Skin epidermis (tissue), 12 donors: ENCODE data around the gene SRRM3.
"Not testable (repeated sequence)": the region's sequence is repeated elsewhere in the genome, so short reads cannot be mapped to it uniquely, and the experiment has no call there.

Source experiments
- H3K27ac ChIP-seq, 21 experiments: fragments of 200-600 bp; sonication (generic) in 11 of 21; one replicate each; pipeline ENCODE4 v1.5.0; 2020; ENCODE audit warnings: mild to moderate bottlenecking in 3 of 21, inconsistent platforms in 2 of 21, moderate library complexity in 2 of 21
- H3K4me3 ChIP-seq, 7 experiments: fragments of 200-600 bp; sonication (generic) in 2 of 7; one replicate each; pipeline ENCODE4 v1.5.0; 2020; ENCODE audit warnings: inconsistent platforms in 2 of 7, mild to moderate bottlenecking in 2 of 7, moderate library complexity in 1 of 7

SRRM3 gene

DNA sequence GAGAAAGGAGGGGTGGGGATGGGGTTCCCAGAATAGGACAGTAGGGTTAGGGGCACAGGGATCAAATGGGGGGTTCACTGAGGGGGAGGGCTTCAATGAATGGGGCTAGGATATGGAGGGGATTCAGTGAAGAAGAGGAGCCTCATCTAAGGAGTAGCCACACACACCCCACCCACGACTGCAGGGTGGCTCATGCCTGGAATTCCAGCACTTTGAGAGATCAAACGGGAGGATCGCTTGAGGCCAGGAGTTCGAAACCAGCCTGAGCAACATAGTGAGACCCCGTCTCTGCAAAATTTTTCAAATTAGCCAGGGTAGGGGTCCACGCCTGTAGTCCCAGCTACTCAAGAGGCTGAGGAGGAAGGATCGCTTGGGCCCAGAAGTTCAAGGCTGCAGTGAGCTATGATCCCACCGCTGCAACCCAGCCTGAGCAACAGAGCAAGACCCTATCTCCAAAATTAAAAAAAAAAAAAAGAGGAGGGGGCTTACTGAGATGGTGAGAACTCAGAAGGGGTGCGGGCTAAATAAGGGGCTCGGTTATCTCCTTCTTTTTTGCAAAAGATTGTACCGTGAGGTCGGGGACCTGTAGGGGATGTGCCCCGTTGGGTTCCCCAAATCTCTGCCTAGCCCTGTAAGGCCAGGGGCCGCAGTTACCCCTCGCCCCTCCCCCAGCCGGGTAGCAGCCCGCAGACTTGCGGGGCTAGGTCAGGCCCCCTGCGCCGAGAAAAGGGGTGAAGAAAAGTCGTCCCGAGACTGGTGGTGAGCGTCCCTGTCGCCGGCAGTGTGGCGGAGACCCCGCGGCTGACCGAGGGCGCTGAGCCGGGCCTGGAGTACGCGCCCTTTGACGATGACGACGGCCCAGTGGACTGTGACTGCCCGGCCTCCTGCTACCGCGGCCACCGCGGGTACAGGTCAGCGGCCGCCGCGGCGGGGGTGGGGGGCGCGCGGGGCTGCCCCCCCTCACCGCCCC lies 57.7 kb downstream of the SRRM3 start:
- Histone ChIP-seq H3K27ac (no peak overlapping the region), H3K4me3 (peak overlapping the region in 3 of 7 experiments; percentile 3 to 4 (median 4))

DNA sequence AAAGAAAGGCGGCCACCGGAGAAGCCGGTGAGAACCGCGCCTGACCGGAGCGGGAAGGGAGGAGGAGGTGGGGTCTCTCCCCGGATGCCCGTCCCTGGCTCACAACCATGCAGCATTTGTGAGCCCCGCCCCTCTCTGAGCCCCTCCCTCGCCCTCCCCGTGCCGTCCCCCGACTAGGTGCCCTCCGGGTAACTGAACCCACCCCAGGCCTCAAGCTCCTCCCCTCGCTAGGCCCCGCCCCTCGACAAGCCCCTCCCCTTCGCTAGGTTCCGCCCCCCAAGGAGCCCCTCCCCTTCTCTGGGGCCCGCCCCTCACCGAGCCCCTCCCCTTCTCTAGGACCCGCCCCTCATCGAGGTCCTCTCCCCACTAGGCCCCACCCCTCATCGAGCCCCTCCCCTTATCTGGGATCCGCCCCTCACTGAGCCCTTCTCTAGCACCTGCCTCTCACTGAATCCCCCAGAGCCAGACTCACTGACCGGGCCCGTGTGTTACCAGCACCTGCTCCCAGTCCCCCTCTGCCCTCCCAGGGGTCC lies 58.5 kb downstream of the SRRM3 start:
- no peak overlapping the region for H3K27ac ChIP-seq
- peak overlapping the region in 3 of 7 experiments; percentile 3 to 4 (median 4) for H3K4me3 ChIP-seq

DNA sequence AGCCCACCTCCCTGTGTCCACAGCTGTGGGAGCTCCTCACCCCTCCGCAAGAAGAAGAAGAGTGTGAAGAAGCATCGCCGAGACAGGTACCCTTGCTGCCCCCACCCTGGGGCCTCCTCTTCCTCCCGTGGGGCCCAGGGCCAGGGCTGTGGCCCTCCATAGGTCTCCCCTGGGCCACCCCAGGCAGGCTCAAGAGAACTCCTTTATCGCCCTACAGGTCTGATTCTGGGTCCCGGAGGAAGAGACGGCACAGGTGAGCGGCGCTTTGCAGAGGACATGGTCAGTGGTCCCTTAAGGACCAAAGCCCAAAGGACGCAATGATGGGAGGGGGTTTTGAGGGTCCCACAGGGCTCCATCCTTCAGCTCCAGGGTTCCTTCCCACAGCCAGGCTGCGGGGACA lies 59.6 kb downstream of the SRRM3 start:
- Histone ChIP-seq H3K27ac (no peak overlapping the region), H3K4me3 (no peak overlapping the region)

DNA sequence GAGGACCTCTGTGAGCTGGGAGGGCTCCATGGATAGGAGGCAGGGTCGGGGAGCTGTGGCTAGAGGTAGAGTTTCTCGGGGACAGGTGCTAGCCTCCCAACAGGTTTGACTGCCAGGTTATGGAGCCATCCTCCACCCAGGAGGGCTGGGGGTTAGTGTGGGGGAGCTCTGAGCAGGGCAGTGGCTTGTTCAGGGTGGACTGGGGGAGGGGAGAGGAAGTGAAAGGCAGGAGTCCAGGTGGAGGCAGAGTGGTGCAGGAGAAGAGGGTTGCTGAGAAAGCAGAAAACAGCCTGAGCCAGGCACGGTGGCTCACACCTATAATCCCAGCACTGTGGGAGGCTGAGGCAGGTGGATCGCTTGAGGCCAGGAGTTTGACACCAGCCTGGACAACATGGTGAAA lies 60.2 kb downstream of the SRRM3 start:
- Histone ChIP-seq H3K4me3 (no peak overlapping the region), H3K27ac (no peak overlapping the region)

DNA sequence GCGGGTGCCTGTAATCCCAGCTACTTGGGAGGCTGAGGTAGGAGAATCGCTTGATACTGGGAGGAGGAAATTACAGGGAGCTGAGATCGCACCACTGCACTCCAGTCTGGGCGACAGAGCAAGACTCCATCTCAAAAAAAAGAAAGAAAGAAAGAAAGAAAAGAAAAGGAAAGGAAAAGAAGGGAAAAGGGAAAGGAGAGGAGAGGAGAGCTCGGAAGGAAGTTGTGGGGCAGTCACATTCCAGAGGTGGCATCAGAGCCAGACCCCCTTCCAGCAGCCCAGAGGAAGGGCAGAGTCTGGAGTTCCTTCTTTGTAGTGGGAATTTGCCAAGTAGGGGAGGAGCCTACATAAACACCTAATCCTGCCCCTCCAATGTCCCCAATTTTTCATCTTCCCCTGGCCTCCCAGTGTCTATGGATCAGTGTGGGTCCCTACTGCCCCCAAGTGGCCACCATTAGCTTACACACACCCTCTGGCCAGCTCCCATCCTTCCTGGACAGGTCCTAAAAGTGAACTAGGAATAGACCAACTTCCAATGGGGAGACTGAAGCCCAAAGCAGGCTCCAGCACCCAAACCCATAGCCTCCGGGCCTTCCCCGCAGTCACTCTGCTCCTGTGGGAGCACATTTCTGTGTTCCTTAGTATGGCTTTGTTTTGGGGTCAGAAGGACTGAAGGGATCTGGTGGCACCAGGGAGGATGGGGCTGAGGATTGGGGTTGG lies 61.1 kb downstream of the SRRM3 start:
- H3K27ac ChIP-seq, result no peak overlapping the region

DNA sequence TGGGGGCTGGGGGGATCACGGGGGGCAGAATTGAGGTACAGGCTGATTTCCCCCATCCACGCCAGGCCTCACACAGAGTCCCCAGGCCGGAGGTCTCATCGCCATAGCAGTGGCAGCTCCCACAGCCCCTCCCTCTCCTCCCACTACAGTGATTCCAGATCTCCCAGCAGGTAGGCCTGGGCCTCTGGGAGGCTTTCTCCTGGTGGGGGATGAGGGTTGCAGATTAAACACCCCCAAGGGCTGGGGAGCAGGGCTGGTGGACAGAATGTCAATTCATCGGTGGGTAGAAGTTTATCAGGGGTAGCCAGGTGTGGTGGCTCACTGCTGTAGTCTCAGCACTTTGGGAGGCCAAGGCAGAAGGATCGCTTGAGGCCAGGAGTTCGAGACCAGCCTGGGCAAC lies 63.6 kb downstream of the SRRM3 start:
- Histone ChIP-seq H3K4me3 (no peak overlapping the region), H3K27ac (no peak overlapping the region)

More for the DNA sequence above, 61.1 kb downstream of the SRRM3 start:
- no peak overlapping the region for H3K4me3 ChIP-seq

DNA sequence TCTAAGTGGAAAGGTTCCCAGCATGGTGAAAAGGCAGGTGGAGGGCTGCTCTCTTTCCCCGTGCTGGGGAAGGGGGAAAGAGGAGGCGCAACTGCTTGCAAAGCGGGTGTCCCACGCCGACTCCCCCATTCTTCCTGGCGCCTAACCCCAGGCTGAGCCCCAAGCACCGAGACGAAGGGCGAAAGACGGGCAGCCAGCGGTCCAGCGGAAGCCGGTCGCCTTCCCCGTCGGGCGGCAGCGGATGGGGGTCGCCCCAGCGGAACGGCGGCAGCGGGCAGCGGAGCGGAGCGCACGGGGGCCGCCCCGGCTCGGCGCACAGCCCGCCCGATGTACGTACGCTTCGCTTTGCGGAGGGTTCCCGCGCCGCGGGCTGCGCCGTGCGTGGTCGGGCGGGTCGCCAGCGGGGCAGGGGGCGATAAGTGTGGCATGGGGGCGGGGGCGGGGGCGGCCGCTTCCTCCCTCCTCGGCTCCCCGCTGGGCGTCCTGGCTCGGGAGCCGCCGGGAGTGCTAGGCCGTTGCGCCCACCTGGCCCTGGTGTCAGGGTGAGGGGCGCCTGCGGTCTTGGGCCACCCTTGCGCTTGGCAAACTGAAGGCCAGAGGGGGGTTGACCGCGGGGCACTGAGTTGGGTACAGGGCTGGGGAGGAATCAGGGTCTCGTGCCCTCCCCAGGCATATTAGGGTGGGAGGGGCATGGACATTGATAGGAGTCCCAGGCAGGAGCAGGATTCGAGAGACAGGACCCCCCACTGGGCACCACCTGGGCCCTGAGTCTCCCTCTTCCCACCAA lies 65.6 kb downstream of the SRRM3 start:
- Histone ChIP-seq H3K4me3 (peak overlapping the region in 2 of 7 experiments; percentile 3 to 25), H3K27ac (no peak overlapping the region)

DNA sequence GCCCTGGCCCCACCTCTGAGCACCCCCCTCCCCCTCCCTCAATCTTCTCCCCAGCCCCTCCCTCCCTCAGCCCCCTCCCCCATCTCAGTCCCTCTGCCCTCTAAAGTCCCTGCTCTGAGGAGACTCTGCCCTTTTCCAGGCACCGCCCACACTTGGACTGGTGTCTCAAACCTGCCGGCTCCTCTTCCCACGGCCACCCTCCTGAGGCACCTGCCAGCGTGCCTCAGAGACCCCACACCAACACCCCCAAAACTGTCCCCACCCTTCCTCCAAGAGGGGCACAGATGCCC lies 66.1 kb downstream of the SRRM3 start:
- H3K4me3 ChIP-seq, result no peak overlapping the region
- no peak overlapping the region for H3K27ac ChIP-seq

DNA sequence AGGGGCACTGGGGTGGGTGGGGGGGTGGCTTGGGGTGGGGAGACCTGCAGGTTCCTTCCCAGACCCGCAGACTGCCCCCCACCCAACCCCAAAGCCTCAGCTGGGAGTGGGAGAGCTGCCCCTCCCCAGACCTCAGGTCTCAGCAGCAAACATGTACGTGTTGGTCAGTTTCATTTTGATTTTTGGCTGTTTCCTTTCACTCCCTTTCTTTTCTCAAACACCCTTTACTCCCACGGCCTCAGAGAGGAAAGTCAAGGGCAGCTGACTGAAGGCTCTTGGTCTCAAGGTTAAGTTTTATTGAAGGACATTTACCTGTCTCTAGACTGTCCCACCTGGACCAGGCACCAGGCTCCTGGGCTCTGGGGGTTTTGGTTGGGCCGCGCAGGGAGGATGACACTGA lies 66.7 kb downstream of the SRRM3 start:
- no peak overlapping the region for H3K4me3 ChIP-seq

DNA sequence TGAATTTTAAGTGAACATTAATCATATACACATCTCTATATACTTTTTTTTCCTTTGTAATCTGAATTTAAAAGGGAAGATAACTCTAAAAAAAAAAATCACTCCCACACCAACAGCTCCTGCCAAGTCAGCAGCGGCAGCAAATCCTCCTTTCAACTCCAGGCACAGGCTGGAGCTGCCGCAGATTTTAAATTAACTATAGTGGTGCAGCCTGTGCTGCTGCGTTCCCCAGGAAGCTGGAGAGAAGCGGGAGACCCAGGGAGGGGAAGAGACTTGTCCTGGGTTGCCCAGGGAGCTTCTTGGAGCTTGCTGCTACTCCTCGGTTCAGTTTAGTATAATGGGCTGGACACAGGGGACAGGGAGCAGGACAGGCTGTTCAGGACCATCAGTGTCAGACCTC lies 68.2 kb downstream of the SRRM3 start:
- no peak overlapping the region for H3K4me3 ChIP-seq

More for the DNA sequence above, 66.7 kb downstream of the SRRM3 start:
- no peak overlapping the region for H3K27ac ChIP-seq

DNA sequence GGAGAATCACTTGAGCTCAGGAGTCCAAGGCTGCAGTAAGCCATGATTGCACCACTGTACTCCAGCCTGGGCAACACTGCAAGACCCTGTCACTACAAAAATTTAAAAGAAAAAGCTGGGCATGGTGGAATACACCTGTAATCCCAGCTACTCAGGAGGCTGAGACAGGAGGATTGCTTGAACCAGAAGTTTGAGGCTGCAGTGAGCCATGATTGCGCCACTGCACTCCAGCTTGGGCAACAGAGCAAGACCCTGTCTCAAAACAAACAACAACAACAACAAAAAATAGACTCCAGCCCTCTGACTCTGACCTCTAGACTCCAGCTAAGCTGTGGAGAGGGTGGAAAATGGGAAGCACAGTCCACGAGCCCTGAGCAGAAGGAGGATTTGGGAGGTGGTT lies 69.7 kb downstream of the SRRM3 start:
- not testable (repeated sequence) for H3K27ac ChIP-seq

More for the DNA sequence above, 68.2 kb downstream of the SRRM3 start:
- no peak overlapping the region for H3K27ac ChIP-seq

DNA sequence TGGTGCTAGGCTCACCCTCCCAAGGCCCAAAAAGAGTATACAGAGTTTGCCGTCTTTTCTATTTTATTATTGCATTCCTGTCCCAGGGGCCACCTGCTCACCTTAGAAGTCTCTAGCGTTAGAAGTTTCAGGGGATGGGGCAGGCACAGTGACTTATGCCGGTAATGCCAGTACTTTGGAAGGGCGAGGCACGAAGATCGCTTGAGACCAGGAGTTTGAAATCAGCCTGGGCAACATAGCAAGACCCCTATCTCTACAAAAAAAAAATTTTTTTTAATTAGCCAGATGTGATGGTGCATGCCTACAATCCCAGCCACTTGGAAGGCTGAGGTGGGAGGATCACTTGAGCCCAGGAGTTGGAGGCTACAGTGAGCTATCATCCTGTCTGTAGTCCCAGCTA lies 70.4 kb downstream of the SRRM3 start:
- Histone ChIP-seq H3K27ac (no peak overlapping the region), H3K4me3 (no peak overlapping the region)

More for the DNA sequence above, 69.7 kb downstream of the SRRM3 start:
- H3K4me3 ChIP-seq, result not testable (repeated sequence)

DNA sequence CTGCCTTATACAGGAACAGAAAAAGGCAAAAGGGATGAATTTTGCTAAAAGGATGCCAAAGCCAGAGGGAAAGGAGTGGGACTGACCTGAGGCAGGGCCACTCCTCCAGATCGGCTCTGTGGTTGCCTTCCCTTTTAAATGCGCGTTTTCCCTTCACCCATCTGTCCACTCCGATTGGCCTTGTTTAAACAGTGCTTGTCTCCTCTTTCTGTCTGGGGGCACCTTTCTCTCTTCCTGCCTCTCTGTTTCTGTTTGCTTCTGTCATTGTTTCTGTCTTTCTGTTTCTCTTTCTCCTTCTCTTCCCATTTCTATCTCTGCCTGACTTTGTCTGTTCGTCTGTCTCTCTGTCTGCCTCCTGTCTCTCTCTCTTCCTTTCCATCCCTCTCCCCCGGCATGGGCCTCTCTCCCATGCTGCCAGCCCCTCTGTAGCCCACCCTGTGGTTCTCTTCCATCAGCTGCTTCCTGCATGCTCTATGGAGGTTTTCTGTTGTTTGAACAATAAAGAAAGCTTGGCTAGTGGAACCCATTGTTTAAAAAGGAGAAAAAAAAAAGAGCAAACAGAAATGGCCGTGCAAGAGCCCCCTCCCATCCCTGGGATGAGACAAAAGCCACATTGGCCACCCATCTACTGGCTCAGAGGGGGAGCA lies 71.3 kb downstream of the SRRM3 start:
- no peak overlapping the region for H3K27ac ChIP-seq
- no peak overlapping the region for H3K4me3 ChIP-seq

DNA sequence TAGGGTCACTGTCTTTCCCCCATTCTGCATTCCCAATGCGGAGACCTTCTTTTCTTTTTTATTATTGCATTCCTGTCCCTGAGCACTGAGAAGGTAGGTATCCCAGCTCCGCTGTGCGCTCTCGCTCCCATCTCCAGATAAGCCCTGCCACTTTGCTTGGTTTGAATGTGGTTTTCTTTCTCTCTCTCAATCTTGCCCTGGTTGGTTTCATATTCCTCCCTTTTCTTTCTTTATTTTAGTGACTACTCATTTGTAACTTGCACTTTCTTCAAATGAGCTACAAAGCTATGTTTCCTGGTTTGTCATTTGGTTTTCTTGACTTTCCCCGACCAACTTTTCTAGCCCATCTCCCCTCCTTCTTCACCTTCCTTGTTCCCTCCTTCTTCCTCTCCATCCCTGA lies 71.8 kb downstream of the SRRM3 start:
- Histone ChIP-seq H3K4me3 (no peak overlapping the region), H3K27ac (no peak overlapping the region)

DNA sequence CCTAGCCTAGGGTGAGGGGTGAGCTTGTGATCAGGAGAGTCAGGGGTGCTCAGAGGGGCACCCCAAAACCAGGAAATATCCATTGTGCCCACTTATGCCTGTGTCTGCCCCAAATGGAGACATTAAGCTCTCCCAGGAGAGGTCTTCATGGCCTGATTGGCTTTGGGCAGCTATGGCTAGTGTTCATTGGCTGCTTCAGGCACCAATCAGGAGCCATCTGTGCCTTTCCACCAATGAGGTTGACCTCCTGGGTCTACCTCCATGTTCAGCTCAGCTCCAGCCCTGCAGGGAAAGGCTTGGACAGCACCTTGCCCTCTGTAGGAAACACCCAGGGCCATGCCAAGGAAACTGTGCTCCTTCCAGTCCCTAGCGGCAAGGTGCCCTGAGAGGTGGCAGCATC lies 76.8 kb downstream of the SRRM3 start:
- Histone ChIP-seq H3K27ac (no peak overlapping the region), H3K4me3 (no peak overlapping the region)

DNA sequence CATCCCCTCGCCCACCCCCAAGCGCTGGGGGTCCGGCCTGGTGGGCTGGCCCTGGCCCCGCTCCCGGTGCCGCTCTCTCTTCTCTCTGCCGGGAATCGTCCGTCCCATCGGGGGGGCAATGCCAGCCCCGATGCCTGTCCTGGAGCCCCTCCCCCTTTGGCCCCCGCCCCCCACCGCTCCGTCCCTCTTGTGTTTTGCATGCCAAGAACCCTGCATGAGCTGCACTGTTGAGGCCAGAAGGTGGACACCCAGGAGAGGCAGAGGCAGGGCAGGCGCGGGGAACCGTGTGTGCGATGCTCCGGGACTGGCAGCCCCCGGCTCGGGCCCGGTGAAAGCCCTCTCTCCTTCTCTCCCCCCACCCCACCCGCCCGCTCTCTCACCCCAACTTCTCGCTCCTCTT lies 78.7 kb downstream of the SRRM3 start:
- Histone ChIP-seq H3K27ac (no peak overlapping the region), H3K4me3 (no peak overlapping the region)

DNA sequence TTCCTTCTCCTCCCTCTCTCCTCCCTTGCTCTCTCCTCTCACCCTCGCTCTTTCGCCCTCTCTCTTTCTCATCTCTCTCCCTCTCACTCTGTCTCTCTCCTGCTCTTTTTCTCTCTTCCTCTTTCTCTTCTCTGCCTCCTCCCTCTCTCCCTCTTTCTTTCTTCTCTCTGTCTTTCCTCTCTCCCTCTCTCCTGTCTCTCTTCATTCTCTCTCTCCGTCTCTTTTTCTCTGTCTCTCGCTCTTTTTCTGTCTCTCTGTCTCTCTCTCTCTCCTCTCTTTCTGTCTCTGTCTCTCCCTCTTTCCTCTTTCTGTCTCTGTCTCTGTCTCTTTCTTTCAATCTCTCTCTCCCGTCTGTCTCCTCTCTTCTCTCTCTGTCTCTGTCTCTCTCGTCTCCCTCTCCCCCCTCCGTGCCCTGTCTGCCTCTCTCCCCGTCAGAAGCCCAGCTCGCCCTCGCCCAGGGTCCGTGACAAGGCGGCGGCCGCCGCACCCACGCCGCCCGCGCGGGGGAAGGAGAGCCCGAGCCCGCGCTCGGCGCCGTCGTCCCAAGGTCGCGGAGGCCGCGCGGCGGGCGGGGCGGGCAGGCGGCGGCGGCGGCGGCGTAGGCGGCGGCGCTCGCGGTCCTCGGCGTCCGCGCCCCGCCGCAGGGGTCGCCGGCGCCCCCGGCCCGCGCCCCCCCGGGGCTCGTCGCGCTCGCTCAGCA lies 79.5 kb downstream of the SRRM3 start:
- Histone ChIP-seq H3K27ac (no peak overlapping the region), H3K4me3 (peak overlapping the region in 5 of 7 experiments; percentile 14 to 59 (median 34))

DNA sequence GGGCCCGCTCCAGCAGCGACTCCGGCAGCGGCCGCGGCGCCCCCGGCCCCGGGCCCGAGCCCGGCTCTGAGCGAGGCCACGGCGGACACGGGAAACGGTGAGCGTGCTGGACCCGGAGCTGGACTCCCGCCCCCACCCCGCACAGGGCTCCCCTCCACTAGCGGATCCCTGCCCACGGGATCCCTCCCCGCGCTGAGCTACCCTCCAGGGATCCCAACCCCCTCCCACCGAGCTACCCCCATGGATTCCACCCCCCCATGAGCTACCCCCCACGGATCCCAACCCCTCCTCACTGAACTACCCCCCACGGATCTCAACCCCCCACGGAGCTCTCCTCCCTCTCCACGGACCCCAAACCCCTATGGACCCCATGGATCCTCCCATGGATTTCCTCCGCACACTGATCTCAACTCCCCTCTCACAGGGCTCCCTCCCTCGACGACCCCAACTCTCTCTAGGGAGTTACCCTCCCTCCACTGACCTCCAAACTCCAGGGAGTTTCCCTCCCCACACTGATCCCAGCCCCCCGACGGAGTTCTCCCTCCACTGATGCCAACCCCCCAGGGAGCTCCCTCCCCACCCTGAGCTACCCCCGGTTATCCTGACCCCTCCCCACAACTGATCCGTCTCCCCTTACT lies 80.1 kb downstream of the SRRM3 start:
- Histone ChIP-seq H3K4me3 (peak overlapping the region in 6 of 7 experiments; percentile 29 to 59 (median 48)), H3K27ac (peak overlapping the region in 2 of 21 experiments; percentile 53 to 71)
